NCI-H2196 treated with DMSO at 0.1 percent for 48 hours (cell line): ENCODE data around the gene LRRC63.
"Not testable (repeated sequence)": the region's sequence is repeated elsewhere in the genome, so short reads cannot be mapped to it uniquely, and the experiment has no call there.

Experiments
- DNase-seq: peaks from one replicate; lab custom pipeline; 2025; ENCODE audit not compliant: unreplicated experiment; lab: John Stamatoyannopoulos, UW

LRRC63 gene, protein sequence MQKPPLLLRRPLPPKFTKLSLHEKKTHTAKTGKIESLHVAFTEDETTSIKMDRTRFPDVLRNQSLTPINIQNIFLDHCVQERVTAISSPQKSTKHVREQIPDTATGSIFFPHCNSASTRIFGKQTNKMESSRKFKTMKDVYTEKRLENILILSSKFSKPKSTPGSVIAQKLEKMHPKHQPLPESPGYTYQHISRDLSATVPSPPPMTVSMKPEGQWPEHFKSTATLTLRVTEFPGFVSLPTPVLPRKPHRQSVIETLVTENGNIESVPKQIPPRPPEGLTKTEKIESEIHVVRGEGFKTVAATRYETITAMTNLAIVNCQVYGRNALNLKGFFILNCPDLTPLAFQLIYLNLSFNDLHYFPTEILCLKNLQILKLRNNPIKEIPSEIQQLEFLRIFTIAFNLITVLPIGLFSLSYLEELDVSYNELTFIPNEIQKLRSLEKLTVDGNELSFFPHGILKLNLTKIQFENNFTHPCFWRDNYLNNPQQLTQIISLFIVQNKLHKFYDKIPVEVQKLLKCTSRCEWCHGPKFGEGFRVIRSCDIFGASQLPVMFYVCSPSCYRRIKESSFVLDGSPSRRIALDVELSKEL

DNA sequence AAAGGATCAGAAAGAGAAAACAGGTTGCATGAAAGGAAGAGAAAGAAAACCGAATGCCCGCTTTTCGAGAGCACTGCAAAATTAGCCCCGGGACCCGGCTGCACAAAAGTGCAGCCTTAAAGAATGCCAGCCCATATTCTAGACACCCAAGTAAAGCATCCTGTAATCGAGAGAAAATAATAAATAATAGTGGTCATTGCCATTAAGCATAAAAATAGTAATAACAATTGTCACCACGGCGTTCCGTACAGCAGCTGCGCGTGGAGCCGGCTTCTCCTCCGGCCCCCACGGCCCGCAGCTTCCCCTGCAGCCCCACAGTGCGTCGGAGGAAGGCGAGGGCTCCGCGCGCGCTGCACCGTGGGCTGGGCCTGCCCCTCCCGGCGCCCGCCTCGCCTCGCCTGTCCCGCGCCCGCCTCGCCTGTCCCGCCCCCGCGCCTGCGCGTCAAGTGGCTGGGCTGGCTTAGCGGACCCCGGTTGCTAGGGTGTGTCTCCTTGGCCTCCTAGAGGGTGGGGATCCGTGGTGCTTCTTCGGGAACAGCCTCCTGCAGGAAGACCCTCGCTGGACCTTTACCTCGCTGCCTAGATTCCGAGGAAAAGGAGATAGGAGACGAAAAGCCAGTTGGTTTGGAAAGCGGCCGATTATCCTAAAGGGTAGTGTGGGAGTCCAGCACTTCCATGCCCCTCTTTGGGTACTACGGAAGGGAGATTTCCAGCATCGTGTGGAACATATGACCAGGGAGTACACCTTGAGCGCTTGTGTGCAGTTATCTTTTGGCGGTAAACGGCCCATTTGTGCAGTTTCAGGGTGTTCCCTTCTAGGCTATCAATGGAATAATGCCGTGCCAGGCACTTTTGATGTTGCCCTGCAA, at the start of gene LRRC63:
LRRC63 (plus strand) TSS at position 446 of the 869 bp plus-strand sequence. CDS start 1,107 bp downstream, outside the sequence.
- peak; percentile 4 for DNase-seq

DNA sequence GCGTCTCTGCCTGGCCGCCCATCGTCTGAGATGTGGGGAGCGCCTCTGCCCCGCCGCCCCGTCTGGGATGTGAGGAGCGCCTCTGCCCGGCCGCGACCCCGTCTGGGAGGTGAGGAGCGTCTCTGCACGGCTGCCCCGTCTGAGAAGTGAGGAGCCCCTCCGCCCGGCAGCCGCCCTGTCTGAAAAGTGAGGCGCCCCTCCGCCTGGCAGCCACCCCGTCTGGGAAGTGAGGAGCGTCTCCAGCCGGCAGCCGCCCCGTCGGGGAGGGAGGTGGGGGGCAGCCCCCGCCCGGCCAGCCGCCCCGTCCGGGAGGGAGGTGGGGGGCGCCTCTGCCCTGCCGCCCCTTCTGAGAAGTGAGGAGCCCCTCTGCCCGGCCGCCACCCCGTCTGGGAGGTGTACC, 49.0 kb upstream of the LRRC63 start:
- DNase-seq: not testable (repeated sequence)

DNA sequence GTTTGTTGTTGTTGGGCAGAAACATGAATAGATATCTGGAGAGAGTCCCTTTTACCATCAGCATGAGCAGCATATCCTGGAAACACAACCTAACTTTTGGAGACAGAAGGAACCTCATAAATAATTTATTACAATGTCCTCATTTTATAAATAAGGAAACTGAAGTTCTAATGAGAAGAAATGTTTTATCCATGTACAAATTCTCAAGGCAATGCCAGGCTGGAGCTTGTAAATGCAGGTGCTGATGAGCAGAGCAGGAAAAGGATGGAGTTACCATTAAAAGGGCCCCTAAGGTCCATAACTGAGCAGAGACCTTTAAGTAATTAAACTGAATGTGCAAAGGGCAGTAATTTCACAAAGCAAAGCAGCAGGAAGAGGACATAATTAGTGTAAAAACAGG, 47.1 kb upstream of the LRRC63 start:
- no peak for DNase-seq

DNA sequence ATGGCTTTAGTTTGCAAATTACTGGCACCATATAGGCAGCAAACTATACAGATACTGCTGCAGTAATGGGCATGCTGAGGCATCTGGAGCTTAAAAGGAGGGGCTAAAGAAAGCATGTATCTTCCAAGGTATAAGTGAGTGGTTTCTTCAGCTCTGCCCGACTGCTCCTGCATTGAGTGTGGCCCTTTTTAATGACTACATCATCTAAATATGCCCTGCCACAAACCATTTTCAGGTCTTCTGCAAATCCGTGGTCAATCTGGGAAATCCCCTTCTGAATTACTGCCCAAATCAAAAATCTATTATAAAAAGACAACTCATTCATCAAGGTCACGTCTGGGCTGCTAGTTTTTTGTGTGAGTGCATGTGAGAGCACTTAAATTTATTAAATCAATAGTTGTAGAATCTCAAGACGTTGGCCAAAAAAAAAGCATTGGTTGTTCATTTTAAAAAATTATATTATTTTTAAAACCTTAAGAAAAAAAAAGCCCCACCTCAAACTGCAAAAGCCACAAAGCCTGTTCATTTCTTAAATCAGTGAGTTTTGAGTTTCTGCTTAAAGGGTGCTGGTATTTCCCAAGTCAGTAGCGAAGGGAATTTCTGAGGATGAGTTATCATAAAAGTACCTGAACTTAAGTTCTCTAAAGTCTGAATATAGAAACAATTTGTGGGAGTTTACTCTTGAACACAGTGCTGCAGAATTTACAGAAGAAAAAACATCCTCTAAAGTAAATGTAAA, 46.1 kb upstream of the LRRC63 start:
- DNase-seq: no peak

DNA sequence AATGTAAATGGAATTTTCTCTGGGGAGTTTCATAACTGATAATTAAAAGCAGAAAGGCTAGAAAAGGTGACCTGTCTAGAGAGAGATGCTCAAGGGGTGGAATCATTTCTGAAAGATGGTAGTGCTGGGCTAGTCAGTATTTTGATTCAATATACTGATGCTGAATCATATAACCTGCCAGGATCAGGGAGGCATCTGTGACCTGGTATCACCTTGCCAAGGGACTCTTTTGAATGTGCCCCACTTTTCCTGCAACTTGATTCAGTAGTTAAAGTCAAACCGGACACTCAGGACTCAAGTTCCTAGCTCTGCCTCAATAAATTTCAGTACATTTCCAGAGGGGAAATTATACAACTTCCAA, 45.5 kb upstream of the LRRC63 start:
- no peak for DNase-seq

DNA sequence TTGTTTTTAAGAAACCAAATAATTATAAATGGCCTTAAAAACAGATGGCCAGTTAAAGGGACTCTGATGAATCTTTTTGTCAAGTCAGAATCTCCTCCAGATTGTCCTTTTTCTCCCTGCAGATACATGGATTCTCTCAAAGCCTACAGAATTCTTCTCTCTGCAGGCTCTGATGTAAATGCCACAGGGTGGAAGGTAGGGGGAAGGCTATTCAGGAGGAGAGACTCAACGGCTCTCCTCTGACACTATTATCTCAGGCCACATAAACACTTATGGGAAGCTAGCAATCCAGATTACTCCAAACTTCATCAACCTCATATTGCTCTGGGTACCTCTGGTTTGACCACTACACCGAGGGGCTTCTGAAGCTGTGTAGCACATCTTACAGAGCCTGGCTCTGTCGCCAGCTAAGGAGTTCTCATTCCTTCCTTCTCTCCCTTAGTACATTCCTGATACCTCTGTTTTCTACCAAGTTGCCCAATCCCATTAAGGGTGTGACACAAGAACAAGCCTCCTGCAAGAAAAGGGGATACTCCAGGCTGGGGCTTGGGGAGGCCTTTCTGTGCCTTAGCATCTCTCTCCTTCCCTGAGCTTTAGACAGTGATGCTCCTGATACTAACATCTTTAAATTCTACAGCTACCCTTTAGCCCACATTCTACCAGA, 44.6 kb upstream of the LRRC63 start:
- no peak for DNase-seq

DNA sequence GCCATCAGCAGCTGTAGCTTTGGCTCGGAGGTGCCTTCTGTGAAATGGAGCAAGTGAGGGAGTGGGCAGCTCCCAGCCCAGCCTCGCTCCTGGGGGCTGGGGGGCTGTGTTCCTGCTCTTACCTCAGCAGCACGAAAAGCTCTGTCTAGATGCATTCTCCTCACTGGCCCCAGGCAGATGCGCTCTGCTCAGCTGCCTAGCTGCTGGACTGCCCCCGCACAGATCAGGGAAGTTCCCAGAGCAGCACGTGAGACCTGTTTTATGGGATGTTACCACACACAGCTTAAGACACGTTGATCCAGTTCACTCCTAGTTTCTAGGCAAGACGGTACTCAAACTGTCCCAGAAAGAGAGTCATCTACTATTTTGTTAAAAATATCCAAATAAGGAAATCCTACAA, 43.4 kb upstream of the LRRC63 start:
- no peak for DNase-seq

DNA sequence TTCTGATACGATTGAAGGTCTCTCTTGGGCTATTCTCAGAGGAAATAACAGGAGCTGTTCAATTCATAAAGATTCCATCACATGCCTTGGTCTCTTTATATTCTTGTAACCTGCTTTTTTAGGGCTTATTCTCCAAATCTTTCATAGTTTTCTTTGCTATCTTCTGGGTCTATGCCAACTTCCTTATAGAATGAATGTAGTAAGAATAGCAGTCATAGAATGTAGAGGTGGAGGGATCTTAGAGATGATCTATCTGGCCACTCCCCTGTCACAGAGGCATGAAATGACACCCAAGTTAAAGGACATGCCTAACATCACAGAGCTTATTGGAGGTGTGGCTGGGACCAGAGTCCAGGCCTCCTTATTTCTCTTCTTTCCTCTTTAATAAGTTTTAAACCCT, 42.9 kb upstream of the LRRC63 start:
- no peak for DNase-seq

DNA sequence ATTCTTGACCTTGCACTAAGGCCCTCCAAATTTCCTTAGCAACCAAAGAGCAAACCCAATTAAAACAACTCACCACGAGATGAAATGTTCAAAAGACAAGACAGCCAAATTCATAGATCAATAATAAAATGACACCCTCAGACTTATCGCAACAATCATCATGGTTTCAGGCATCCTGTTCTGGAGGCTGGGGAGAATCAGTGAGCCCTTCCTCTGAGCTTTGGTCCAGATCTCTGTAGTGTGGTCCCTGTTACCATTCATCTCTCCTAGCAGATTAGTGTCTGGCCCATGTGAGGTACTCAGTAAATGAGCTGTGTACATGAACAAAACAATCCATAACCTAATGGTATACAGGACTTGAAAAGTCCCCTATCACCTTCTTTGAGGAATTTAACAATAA, 42.0 kb upstream of the LRRC63 start:
- no peak for DNase-seq

DNA sequence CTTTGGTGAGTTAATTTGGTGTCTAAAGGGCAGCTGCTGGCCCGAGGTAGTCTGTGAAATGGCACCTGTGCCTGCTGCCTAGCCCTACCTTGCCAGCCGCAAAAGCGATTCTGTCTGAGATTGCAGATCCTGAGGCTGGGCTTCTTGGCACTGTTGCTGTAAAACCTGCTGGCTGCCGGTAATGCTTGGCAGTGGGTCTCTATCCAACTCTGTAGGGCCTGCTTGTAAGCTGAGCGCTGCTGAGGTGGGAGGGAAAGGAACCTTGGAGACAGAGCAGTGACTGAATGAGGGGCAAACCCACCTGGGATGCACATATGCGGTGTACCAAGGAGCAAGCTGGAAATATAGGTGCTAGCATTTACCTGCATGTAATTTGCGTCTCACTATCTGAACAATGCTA, 41.5 kb upstream of the LRRC63 start:
- no peak for DNase-seq

DNA sequence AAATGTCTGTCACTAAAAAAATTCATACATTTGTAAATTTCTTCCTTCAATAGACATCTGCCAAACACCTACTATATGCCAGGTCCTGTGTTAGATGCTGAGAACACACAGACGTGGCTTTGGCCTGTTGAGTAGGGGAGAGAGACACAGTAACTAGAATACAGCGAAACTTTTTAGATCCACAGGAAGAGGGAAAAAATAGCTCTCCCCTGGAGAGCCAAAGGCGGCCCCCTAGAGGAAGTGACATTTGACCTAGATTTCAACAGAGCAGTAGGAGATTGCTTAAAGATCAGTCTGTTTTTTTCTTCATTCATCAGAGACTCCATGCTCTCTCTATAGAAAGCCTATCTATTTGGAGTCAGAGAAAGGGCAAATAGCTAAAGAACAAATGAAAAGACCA, 41.0 kb upstream of the LRRC63 start:
- DNase-seq: no peak

DNA sequence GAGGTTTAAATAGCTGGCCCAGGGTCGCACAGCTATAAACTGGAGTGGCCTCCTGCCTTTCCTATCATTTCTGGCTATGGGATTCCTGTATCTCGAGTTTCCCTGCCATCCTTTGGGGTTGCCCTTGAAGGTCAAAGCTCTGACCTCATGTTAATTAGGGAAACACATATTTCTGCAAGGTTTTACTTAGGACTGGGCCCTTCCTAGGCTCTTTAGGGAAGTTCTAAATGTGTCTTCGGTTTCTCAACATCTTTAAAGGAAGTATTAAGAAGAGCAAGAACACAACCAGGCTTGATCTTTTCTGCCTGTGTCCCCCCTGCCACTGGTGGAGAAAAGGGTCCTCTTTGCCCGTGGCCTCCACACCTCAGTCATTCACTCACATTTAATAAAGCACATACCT, 40.5 kb upstream of the LRRC63 start:
- no peak for DNase-seq

DNA sequence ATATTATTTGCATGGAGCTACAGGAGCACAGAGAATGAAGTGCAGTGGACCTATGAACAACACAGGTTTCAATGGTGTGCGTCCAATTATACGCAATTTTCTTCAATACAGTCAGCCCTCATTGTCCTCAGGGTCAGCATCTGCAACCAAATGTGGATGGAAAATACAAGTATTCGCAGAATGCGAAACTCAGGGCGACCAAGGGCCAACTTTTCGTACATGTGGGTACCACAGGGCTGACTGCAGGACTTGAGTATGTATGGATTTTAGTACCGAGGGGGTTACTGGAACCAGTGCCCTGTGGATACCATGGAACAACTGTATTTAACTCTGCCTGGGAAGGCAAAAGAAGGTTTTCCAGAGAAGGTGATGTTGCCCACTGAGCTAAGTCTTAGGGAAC, 40.0 kb upstream of the LRRC63 start:
- DNase-seq: no peak

DNA sequence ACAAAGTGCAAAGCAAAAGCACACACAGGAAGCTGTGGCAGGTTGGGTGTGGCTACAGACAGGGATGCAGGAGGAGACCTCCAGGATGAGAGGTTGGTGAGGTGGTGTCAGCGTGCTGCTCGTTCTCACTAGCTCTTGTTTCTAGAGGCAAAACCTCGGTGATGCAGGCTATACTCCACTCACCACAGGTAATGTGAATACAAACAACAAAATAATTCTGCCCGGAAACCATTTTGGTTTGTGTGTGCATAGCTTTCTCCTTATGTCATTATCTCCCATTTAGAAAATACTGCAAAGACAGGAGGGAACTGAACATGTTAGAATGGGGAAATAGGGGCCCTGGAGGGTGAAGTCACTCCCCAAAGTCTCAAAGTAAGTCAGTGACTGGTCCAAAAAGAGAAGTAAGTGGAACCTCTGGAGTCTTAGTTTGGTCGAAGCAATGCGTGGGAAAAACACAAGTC, 39.2 kb upstream of the LRRC63 start:
- DNase-seq: no peak

DNA sequence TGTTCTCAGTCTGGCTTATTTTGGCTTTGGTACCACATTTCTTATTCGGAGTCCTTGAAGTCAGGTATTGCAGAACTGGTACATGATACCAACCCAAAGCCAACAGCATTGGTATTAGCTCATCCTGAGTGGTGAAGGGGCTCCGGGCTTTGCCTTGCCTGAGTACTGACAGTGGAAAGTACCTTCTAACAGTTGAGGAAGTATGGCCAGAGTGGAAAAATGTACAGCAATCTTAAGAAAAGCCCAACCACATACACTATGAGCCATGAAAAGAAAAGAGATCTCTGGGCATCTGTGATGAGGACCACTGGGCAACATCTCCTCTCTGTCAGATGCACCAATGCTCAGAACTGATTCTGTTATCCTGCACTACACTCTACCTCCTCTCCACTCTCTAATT, 38.1 kb upstream of the LRRC63 start:
- no peak for DNase-seq

DNA sequence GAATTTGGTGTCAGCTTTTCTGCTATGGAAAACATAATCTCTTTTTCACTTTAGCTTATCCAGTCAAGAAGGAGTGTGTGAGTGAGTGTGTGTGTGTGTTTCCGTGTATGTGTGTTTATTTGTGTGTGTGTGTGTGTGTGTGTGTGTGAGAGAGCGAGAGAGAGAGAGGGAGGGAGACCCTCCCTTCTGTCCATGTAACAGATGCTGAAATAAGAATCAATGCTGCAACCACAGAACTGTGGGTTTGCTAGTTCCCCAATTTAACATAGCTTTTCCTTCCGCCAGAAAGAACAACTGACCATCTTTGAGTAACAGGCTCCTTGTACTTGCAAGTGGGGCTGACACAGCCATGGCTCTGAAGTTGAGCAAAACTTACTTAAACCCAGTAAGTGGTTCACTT, 35.0 kb upstream of the LRRC63 start:
- DNase-seq: no peak

DNA sequence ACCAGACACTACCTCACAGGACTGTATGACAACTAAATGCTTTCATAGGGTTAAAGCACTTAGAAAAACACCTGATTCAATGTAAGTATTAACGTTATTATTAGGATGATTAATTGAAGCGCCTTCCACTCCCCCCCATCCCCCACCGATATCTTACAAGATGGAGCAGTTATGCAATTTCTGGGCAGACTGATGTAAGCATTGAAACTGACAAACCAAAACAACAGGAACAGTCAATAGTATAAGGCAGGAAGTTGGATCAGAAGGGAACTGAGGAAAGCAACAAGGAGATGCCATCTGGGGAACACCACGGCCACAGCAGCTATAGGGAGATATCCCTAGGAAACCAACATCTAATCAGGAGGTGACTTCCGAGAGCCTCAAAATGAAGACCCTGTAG, 33.6 kb upstream of the LRRC63 start:
- DNase-seq: no peak

DNA sequence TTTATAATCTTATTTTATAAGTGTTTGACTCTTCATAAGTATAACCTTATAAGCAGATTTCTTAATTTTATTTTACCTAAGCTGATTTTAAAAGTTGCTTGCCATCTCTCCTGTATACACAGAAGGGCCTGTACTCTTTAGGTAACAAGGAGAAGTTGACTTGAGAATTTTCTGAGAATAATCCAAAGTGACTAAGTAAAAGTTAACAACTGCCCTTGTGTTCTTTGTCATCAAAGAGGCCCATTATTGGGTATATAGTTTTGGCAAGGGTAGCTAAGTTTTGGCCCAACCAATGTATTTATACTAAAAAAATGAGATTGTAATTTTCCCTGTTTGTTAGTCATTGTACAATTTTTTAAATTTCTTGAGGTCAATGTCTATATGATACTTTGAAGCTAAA, 32.9 kb upstream of the LRRC63 start:
- DNase-seq: no peak

DNA sequence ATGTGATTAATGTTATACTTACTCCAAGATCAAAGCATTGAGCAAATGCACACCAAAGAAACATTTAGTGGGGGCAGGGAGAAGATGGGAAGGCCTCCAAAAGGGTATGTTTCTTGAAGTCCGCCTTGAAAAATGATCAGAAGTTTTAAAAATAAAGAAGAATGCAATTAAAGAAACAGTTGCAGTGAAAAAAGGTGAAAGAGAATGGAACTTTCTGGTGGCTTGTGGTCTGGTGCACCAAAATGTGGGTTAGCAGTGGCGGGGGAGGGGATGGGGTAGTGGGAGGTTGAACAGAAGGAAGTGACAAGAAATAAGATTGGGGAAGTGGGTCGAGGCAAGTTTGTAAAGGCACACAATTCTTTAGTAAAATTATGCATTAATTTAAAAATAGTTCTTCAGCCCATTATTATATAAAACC, 32.2 kb upstream of the LRRC63 start:
- no peak for DNase-seq

DNA sequence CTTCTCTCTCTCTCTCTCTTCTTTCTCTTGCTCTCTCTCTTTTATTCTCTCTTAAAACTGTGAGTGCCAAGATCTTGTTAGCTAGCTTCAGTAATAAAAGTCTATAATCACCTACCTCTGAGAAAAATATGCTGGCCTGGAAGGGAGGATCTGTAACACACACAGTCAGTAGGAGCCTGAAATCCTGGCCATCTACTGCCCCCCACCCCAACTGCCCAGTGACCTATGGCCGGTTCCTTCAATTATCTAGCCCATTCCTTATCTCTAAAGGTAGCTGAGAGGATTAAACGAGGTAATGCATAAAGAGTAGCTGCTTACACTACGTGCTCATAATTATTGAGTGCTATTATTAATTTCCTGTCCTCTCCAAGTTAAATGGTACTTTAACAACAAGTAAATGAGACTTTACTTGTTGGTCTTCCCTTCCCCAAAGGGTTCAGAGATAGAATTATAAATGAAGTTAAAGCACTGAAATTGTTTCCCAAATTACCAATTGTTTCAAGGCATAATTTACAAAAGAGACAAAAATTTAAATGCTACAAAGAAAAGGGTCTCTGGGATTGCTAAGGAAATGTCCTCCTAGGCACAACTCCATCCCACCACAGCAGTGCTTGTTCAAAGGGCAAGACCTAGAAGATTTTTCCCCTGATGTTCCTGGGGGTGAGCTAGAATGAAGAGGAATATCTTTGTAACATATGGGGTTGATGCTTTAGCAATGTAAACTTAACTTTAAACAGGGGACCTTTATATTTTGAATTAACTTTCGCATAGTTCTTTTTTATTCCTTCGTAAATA, 31.6 kb upstream of the LRRC63 start:
- no peak for DNase-seq
